ENCODE results near the gene TAS1R3.

- TF ChIP-seq ARNT (IDR thresholded peaks at IDR 0.05) (no peak), SUZ12 (IDR thresholded peaks at IDR 0.05) (no peak), FOXA1 (IDR thresholded peaks at IDR 0.05) (no peak), SP1 (IDR thresholded peaks at IDR 0.05) (no peak), FOXK2 (IDR thresholded peaks at IDR 0.05) (no peak), LEF1 (IDR thresholded peaks at IDR 0.05; ENCODE audit: borderline replicate concordance) (no peak), ZNF384 (IDR thresholded peaks at IDR 0.05) (no peak), TARDBP (IDR thresholded peaks at IDR 0.05) (no peak)
Observed at GRCh38 chr1:1333551-1334241, 2.6 kb downstream of the TAS1R3 start.
